HEK293 (cell line): ENCODE data around the gene DMD.

ENCODE experiments used
- CTCF ChIA-PET: fragments of 350-600 bp; formaldehyde crosslinking; extraction: SDS; loops from one replicate; lab custom pipeline; 2021; ENCODE audit warnings: antibody characterized with exemption; lab: Yijun Ruan, JAX
- POLR2A ChIA-PET: fragments of 300-600 bp; formaldehyde crosslinking; extraction: SDS; loops from one replicate; lab custom pipeline; 2020; ENCODE audit warnings: antibody characterized with exemption, inconsistent platforms; lab: Yijun Ruan, JAX
- H3K27ac ChIP-seq: fragments of 200-500 bp; sonication (Bioruptor generic); 2 replicates; pipeline ENCODE4 v1.5.1; 2014; ENCODE audit warnings: low read depth, low read length, control low read depth, inconsistent platforms; ENCODE audit errors: extremely low read depth
- H3K36me3 ChIP-seq, 2 experiments: fragments of 200-500 bp in 1 of 2; sonication (Bioruptor generic) in 1 of 2; 1 replicate in 1 of 2; 2 replicates in 1 of 2; pipeline ENCODE4 v1.5.1; 2014 to 2017; ENCODE audit warnings: inconsistent platforms in 2 of 2, low read length in 2 of 2; ENCODE audit not compliant: control insufficient read depth in 2 of 2, insufficient read depth in 1 of 2
- H3K4me1 ChIP-seq: fragments of 200-500 bp; sonication (Bioruptor generic); 2 replicates; pipeline ENCODE4 v1.5.1; 2014; ENCODE audit warnings: mild to moderate bottlenecking, low read length, inconsistent platforms; ENCODE audit not compliant: control insufficient read depth, insufficient read depth
- H3K4me3 ChIP-seq: 2 replicates; pipeline ENCODE4 v1.5.1; 2011; ENCODE audit warnings: low read depth, mild to moderate bottlenecking, control low read depth, low read length, moderate library complexity
- H3K9me3 ChIP-seq: fragments of 200-500 bp; sonication (Bioruptor generic); 2 replicates; pipeline ENCODE4 v1.5.1; 2014; ENCODE audit warnings: low read depth, low read length, inconsistent platforms; ENCODE audit not compliant: control insufficient read depth, insufficient read depth
- BCL11B ChIP-seq: fragments of 450-650 bp; formaldehyde crosslinking; IDR thresholded peaks from 2 replicates; pipeline ENCODE4 v1.5.1; 2016; ENCODE audit warnings: low read depth, missing biosample characterization, missing genetic modification characterization
- GLI4 ChIP-seq: fragments of 450-650 bp; formaldehyde crosslinking; IDR thresholded peaks from 2 replicates; pipeline ENCODE4 v1.5.1; 2016; ENCODE audit warnings: missing biosample characterization, missing genetic modification characterization
- SCRT2 ChIP-seq: fragments of 450-650 bp; formaldehyde crosslinking; IDR thresholded peaks from 2 replicates; pipeline ENCODE4 v1.5.1; 2016; ENCODE audit warnings: missing biosample characterization, missing genetic modification characterization
- ZFP69B ChIP-seq: fragments of 450-650 bp; formaldehyde crosslinking; IDR thresholded peaks from 2 replicates; pipeline ENCODE4 v1.5.1; 2016; ENCODE audit warnings: missing biosample characterization, missing genetic modification characterization
- ZIC2 ChIP-seq: fragments of 450-650 bp; formaldehyde crosslinking; IDR thresholded peaks from 2 replicates; pipeline ENCODE4 v1.5.1; 2016; ENCODE audit warnings: missing biosample characterization, missing genetic modification characterization
- ZNF138 ChIP-seq: fragments of 450-650 bp; formaldehyde crosslinking; IDR thresholded peaks from 2 replicates; pipeline ENCODE4 v1.5.1; 2016; ENCODE audit warnings: missing biosample characterization, missing genetic modification characterization, borderline replicate concordance
- ZNF16 ChIP-seq: fragments of 450-650 bp; formaldehyde crosslinking; IDR thresholded peaks from 2 replicates; pipeline ENCODE4 v1.5.1; 2016; ENCODE audit warnings: low read depth, missing biosample characterization, missing genetic modification characterization
- ZNF223 ChIP-seq: fragments of 450-650 bp; formaldehyde crosslinking; IDR thresholded peaks from 2 replicates; pipeline ENCODE4 v1.5.1; 2016; ENCODE audit warnings: missing biosample characterization, missing genetic modification characterization
- ZNF324 ChIP-seq: fragments of 450-650 bp; formaldehyde crosslinking; IDR thresholded peaks from 2 replicates; pipeline ENCODE4 v1.5.1; 2016; ENCODE audit warnings: missing biosample characterization, missing genetic modification characterization
- ZNF391 ChIP-seq: fragments of 450-650 bp; formaldehyde crosslinking; IDR thresholded peaks from 2 replicates; pipeline ENCODE4 v1.5.1; 2016; ENCODE audit warnings: low read depth, missing biosample characterization, missing genetic modification characterization, borderline replicate concordance
- ZNF530 ChIP-seq: fragments of 450-650 bp; formaldehyde crosslinking; IDR thresholded peaks from 2 replicates; pipeline ENCODE4 v1.5.1; 2016; ENCODE audit warnings: low read depth, missing biosample characterization, missing genetic modification characterization
- ZNF544 ChIP-seq: fragments of 450-650 bp; formaldehyde crosslinking; IDR thresholded peaks from 2 replicates; pipeline ENCODE4 v1.5.0; 2017; ENCODE audit warnings: missing biosample characterization, missing genetic modification characterization
- ZNF596 ChIP-seq: fragments of 450-650 bp; IDR thresholded peaks from 2 replicates; pipeline ENCODE4 v1.5.0; 2018; ENCODE audit warnings: missing biosample characterization, mild to moderate bottlenecking, missing genetic modification characterization, moderate library complexity
- ZNF658 ChIP-seq: fragments of 450-650 bp; formaldehyde crosslinking; IDR thresholded peaks from 2 replicates; pipeline ENCODE4; 2016; ENCODE audit warnings: missing biosample characterization, missing genetic modification characterization
- ZSCAN16 ChIP-seq: fragments of 450-650 bp; formaldehyde crosslinking; IDR thresholded peaks from 2 replicates; pipeline ENCODE4 v1.5.1; 2016; ENCODE audit warnings: missing biosample characterization, missing genetic modification characterization
- ZSCAN30 ChIP-seq: fragments of 450-650 bp; IDR thresholded peaks from 2 replicates; pipeline ENCODE4 v1.5.1; 2018; ENCODE audit warnings: missing biosample characterization, mild to moderate bottlenecking, missing genetic modification characterization, moderate library complexity
- TF ChIP-seq, protein P1 (sequence below): fragments of 450-650 bp; IDR thresholded peaks from 2 replicates; pipeline ENCODE4 v1.5.1; 2018; ENCODE audit warnings: missing biosample characterization, missing genetic modification characterization
- TF ChIP-seq, protein P2 (sequence below): fragments of 450-650 bp; formaldehyde crosslinking; IDR thresholded peaks from 2 replicates; pipeline ENCODE4; 2016; ENCODE audit warnings: missing biosample characterization, missing genetic modification characterization
- TF ChIP-seq, protein P3 (sequence below): fragments of 450-650 bp; formaldehyde crosslinking; IDR thresholded peaks from 2 replicates; pipeline ENCODE4 v1.5.1; 2016; ENCODE audit warnings: missing biosample characterization, missing genetic modification characterization
- TF ChIP-seq, protein P4 (sequence below): fragments of 450-650 bp; formaldehyde crosslinking; IDR thresholded peaks from 2 replicates; pipeline ENCODE4 v1.5.1; 2016; ENCODE audit warnings: missing biosample characterization, missing genetic modification characterization, borderline replicate concordance
- TF ChIP-seq, protein P5 (sequence below): fragments of 450-650 bp; formaldehyde crosslinking; IDR thresholded peaks from 2 replicates; pipeline ENCODE4 v1.5.1; 2016; ENCODE audit warnings: missing biosample characterization, missing genetic modification characterization
- TF ChIP-seq, protein P6 (sequence below): fragments of 450-650 bp; formaldehyde crosslinking; IDR thresholded peaks from 2 replicates; pipeline ENCODE4 v1.5.1; 2016; ENCODE audit warnings: missing biosample characterization, missing genetic modification characterization

DMD gene

DNA sequence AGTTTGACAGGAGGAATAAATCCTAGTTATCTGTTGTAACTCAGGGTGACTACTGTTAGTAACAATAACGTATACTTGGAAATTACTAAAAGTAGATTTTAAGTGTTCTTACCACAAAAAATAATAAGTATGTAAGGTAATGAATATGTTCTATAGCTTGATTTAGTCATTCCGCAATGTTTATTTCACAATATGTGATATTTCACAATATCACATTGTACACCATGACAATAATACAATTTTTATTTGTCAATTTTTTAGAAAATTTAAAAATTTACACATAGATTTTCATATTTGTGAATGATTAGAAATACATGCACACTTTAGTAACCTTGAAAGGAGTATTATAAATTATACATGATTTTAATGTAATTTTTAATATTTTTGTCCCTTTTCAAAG is 1326.8 kb downstream of the DMD start:
- Histone ChIP-seq H3K4me3 (no peak overlapping the region), H3K36me3 (no peaks in the 10 kb centered on the region), H3K27ac (no peak overlapping the region), H3K9me3 (no peaks in the 10 kb centered on the region), H3K4me1 (no peaks in the 10 kb centered on the region)
- CTCF ChIA-PET, result no interaction called here
- no peak for TF ChIP-seq ZNF324 (tag by site-specific recombination)
- TF ChIP-seq, protein P1, sequence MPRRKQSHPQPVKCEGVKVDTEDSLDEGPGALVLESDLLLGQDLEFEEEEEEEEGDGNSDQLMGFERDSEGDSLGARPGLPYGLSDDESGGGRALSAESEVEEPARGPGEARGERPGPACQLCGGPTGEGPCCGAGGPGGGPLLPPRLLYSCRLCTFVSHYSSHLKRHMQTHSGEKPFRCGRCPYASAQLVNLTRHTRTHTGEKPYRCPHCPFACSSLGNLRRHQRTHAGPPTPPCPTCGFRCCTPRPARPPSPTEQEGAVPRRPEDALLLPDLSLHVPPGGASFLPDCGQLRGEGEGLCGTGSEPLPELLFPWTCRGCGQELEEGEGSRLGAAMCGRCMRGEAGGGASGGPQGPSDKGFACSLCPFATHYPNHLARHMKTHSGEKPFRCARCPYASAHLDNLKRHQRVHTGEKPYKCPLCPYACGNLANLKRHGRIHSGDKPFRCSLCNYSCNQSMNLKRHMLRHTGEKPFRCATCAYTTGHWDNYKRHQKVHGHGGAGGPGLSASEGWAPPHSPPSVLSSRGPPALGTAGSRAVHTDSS (tag by site-specific recombination), result no peak
- POLR2A ChIA-PET, result no interaction called here

DNA sequence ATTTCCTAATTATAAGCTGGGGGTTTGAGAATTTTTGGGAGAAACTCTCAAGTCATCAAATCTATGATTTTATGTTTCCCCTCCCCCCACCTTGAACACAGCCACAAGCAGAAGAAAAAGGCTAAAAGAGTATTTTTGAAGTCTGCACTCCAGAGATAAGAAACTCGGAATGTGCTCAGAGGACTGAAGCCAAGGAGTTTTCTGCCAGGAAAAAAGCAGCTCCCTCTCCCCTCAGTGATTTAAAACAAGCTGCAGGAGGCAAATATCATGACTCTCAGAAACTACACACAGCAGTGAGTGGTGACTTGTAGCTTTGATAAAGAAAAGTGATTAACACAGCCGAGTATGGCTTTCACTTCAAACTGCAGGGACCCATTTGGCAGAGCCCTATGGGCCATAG is 1339.3 kb downstream of the DMD start:
- H3K4me1 ChIP-seq, result no peaks in the 10 kb centered on the region
- no peaks in the 10 kb centered on the region for H3K36me3 ChIP-seq
- no peaks in the 10 kb centered on the region for H3K9me3 ChIP-seq
- H3K27ac ChIP-seq, result no peak overlapping the region
- no peak overlapping the region for H3K4me3 ChIP-seq
- CTCF ChIA-PET, result interaction anchor here (0.7 kb wide), 1 partner anchor 764 kb away, joined by 3 read pairs; no protein-coding TSS in a partner anchor
- POLR2A ChIA-PET, result no interaction called here
- TF ChIP-seq GLI4 (tag by site-specific recombination), result no peak
- TF ChIP-seq ZNF391 (tag by site-specific recombination), result no peak
- TF ChIP-seq SCRT2, result no peak
- TF ChIP-seq ZNF596 (tag by site-specific recombination), result no peak
- TF ChIP-seq, protein P2, sequence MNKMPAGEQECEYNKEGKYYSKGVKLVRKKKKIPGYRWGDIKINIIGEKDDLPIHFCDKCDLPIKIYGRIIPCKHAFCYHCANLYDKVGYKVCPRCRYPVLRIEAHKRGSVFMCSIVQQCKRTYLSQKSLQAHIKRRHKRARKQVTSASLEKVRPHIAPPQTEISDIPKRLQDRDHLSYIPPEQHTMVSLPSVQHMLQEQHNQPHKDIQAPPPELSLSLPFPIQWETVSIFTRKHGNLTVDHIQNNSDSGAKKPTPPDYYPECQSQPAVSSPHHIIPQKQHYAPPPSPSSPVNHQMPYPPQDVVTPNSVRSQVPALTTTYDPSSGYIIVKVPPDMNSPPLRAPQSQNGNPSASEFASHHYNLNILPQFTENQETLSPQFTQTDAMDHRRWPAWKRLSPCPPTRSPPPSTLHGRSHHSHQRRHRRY, result no peak
- TF ChIP-seq, protein P3, sequence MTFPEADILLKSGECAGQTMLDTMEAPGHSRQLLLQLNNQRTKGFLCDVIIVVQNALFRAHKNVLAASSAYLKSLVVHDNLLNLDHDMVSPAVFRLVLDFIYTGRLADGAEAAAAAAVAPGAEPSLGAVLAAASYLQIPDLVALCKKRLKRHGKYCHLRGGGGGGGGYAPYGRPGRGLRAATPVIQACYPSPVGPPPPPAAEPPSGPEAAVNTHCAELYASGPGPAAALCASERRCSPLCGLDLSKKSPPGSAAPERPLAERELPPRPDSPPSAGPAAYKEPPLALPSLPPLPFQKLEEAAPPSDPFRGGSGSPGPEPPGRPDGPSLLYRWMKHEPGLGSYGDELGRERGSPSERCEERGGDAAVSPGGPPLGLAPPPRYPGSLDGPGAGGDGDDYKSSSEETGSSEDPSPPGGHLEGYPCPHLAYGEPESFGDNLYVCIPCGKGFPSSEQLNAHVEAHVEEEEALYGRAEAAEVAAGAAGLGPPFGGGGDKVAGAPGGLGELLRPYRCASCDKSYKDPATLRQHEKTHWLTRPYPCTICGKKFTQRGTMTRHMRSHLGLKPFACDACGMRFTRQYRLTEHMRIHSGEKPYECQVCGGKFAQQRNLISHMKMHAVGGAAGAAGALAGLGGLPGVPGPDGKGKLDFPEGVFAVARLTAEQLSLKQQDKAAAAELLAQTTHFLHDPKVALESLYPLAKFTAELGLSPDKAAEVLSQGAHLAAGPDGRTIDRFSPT, result no peak
- TF ChIP-seq ZNF658 (tag by site-specific recombination), result no peak
- no peak for TF ChIP-seq ZSCAN16 (tag by site-specific recombination)
- no peak for TF ChIP-seq ZNF544 (tag by site-specific recombination)
- TF ChIP-seq ZNF16 (tag by site-specific recombination), result no peak
- TF ChIP-seq, protein P4, sequence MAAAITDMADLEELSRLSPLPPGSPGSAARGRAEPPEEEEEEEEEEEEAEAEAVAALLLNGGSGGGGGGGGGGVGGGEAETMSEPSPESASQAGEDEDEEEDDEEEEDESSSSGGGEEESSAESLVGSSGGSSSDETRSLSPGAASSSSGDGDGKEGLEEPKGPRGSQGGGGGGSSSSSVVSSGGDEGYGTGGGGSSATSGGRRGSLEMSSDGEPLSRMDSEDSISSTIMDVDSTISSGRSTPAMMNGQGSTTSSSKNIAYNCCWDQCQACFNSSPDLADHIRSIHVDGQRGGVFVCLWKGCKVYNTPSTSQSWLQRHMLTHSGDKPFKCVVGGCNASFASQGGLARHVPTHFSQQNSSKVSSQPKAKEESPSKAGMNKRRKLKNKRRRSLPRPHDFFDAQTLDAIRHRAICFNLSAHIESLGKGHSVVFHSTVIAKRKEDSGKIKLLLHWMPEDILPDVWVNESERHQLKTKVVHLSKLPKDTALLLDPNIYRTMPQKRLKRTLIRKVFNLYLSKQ (tag by site-specific recombination), result no peak
- TF ChIP-seq BCL11B (tag by site-specific recombination), result no peak
- TF ChIP-seq, all 188 proteins: peak for 0

DNA sequence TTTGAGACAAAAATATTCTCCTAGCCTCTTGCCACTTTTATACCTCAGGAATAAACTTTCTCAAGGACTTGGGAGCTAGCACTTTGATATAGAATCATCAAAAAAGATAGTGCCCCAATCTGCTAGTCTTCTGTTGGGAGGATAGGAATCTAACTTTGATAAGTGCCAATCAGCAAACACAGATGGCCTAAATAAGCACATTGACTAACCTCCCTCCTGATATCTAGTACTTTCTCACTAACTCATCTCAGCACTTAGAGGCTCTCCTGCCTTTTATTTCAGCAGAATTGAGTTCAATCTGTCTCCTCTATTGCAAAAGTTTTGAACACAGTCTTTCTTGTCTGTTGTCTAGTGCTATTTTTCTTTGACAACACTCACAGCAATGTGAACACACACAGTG is 1341.1 kb downstream of the DMD start:
- ChIA-PET POLR2A (no interaction called here), CTCF (interaction anchor here (0.6 kb wide), 2 partner anchors 119 to 916 kb away, joined by 3 read pairs; no protein-coding TSS in a partner anchor)
- no peak overlapping the region for H3K27ac ChIP-seq
- H3K36me3 ChIP-seq, result no peaks in the 10 kb centered on the region
- no peaks in the 10 kb centered on the region for H3K4me1 ChIP-seq
- H3K4me3 ChIP-seq, result no peak overlapping the region
- H3K9me3 ChIP-seq, result no peaks in the 10 kb centered on the region
- TF ChIP-seq ZNF223 (tag by site-specific recombination), result no peak
- TF ChIP-seq ZNF530, result no peak
- TF ChIP-seq, protein P5, sequence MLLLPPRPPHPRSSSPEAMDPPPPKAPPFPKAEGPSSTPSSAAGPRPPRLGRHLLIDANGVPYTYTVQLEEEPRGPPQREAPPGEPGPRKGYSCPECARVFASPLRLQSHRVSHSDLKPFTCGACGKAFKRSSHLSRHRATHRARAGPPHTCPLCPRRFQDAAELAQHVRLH, result no peak
- TF ChIP-seq ZNF138 (tag by site-specific recombination), result no peak
- TF ChIP-seq, protein P2, result no peak
- TF ChIP-seq ZIC2 (tag by site-specific recombination), result no peak
- TF ChIP-seq ZSCAN30 (tag by site-specific recombination), result no peak
- TF ChIP-seq, protein P6, sequence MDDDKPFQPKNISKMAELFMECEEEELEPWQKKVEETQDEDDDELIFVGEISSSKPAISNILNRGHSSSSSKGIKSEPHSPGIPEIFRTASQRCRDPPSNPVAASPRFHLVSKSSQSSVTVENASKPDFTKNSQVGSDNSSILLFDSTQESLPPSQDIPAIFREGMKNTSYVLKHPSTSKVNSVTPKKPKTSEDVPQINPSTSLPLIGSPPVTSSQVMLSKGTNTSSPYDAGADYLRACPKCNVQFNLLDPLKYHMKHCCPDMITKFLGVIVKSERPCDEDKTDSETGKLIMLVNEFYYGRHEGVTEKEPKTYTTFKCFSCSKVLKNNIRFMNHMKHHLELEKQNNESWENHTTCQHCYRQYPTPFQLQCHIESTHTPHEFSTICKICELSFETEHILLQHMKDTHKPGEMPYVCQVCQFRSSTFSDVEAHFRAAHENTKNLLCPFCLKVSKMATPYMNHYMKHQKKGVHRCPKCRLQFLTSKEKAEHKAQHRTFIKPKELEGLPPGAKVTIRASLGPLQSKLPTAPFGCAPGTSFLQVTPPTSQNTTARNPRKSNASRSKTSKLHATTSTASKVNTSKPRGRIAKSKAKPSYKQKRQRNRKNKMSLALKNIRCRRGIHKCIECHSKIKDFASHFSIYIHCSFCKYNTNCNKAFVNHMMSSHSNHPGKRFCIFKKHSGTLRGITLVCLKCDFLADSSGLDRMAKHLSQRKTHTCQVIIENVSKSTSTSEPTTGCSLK, result no peak
- TF ChIP-seq ZFP69B, result no peak
